Gastrocnemius medialis (tissue), 4 donors: ENCODE results near the gene TOMM20. TPM values are rescaled to one million over a fixed set of nuclear protein-coding genes. Genes with fewer than 3 reads are reported as not detected.

Experiments used
- ATAC-seq, 2 donors: fragments of 150-250 bp; one replicate each; pipeline ENCODE4 v1.9.1; 2016
- DNase-seq, 2 donors: peaks; one replicate each; pipeline ENCODE4 v3.0.0-alpha.2; 2019
- H3K27ac ChIP-seq, 4 donors: fragments of 200-600 bp; sonication (generic); 1 replicate in 1 of 4; 2 replicates in 3 of 4; pipeline ENCODE4 v1.5.1; 2016 to 2018; ENCODE audit warnings: mild to moderate bottlenecking in 2 of 4, moderate library complexity in 1 of 4
- H3K27me3 ChIP-seq, 3 donors: fragments of 200-600 bp; sonication (generic) in 2 of 3; 1 replicate in 1 of 3; 2 replicates in 2 of 3; pipeline versions ENCODE4 v1.5.1 to v1.6.0; 2016 to 2019; ENCODE audit warnings: mild to moderate bottlenecking in 1 of 3, moderate library complexity in 1 of 3
- H3K36me3 ChIP-seq, 2 donors: fragments of 200-600 bp; sonication (generic) in 1 of 2; one replicate each; pipeline ENCODE4 v1.5.1; 2017 to 2018
- H3K4me1 ChIP-seq, 2 donors: fragments of 200-600 bp; sonication (generic) in 1 of 2; one replicate each; pipeline ENCODE4 v1.5.1; 2016 to 2017; ENCODE audit warnings: mild to moderate bottlenecking in 2 of 2
- H3K4me3 ChIP-seq, 4 donors: fragments of 200-600 bp; sonication (generic) in 3 of 4; 1 replicate in 1 of 4; 2 replicates in 3 of 4; pipeline ENCODE4 v1.5.1; 2016 to 2019; ENCODE audit warnings: mild to moderate bottlenecking in 2 of 4
- H3K9me3 ChIP-seq, 3 donors: fragments of 200-600 bp; sonication (generic) in 2 of 3; 1 replicate in 1 of 3; 2 replicates in 2 of 3; pipeline ENCODE4 v1.5.1; 2016 to 2019
- POLR2A ChIP-seq, 2 donors: fragments of 450-650 bp; IDR thresholded peaks; one replicate each; pipeline ENCODE4 v1.6.1; 2017; ENCODE audit warnings: antibody characterized with exemption in 2 of 2, mild to moderate bottlenecking in 2 of 2, moderate library complexity in 2 of 2
- in situ Hi-C, 4 donors: fragments of 200-750 bp; cut with MboI; loops; one replicate each; pipeline versions ENCODE4 v1.15.0 to v1.8.0; 2017; ENCODE audit warnings: low sequenced_read_pairs in 4 of 4
- intact Hi-C: fragments of 100-400 bp; cut with DNase I; formaldehyde crosslinking; loops from one replicate; pipeline ENCODE4 v1.15.1; 2023; ENCODE audit warnings: low total_unique reads
- total RNA-seq, 4 donors: library from RNA; depleted of rRNA; stranded (reverse); fragments of >200 nt; gene quantifications; one replicate each; pipeline versions ENCODE4 v1.1.0 to v1.2.3, GENCODE V29; 2016
- TF ChIP-seq, protein P1 (sequence below), 5 experiments: fragments of 450-650 bp in 3 of 5; fragments of 200-600 bp in 2 of 5; sonication (generic) in 2 of 5; IDR thresholded peaks in 4 of 5; conservative IDR thresholded peaks in 1 of 5; 1 replicate in 4 of 5; 2 replicates in 1 of 5; pipeline ENCODE4 v1.5.1; 2016 to 2019; ENCODE audit warnings: antibody characterized with exemption in 5 of 5, mild to moderate bottlenecking in 3 of 5, moderate library complexity in 3 of 5

TOMM20 gene
- total RNA-seq, 4 donors from 2014 or later = 51.7 to 71.8 (median 62.3) TPM

DNA sequence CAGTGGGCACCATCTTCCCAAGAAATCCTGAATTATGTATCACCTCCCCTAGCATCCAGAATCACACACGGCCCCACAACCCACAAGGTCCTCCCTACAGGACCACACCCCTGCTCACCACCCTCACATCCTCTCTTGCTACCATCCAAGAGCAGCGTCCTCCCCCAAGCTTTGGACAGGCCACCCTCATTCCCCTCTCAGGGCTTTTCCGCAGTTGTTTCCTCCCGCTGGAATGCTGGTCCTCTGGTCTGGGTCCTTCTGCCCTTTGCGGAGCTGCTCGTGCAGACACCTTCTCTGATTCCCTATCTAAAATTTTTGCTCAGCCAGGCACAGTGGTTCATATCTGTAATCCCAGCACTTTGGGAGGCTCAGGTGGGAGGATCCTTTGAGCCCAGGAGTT is 56.5 kb downstream of the TOMM20 start:
- ATAC-seq (no peak), DNase-seq (no peak)
- Histone ChIP-seq H3K36me3 (no peaks in the 10 kb centered on the region), H3K27ac (peak overlapping the region; percentile 87 to 100 (median 95)), H3K27me3 (no peaks in the 10 kb centered on the region), H3K9me3 (no peaks in the 10 kb centered on the region), H3K4me3 (no peak overlapping the region), H3K4me1 (peaks cover 77 to 86% of the 10 kb centered on the region in 2 donors)
- in situ Hi-C loops = loop anchor here (5.0 to 10.0 kb wide), 7 partner anchors 75 to 537 kb away; no protein-coding TSS in a partner anchor
- no peak for TF ChIP-seq POLR2A (IDR thresholded peaks at IDR 0.05)
- TF ChIP-seq, protein P1, sequence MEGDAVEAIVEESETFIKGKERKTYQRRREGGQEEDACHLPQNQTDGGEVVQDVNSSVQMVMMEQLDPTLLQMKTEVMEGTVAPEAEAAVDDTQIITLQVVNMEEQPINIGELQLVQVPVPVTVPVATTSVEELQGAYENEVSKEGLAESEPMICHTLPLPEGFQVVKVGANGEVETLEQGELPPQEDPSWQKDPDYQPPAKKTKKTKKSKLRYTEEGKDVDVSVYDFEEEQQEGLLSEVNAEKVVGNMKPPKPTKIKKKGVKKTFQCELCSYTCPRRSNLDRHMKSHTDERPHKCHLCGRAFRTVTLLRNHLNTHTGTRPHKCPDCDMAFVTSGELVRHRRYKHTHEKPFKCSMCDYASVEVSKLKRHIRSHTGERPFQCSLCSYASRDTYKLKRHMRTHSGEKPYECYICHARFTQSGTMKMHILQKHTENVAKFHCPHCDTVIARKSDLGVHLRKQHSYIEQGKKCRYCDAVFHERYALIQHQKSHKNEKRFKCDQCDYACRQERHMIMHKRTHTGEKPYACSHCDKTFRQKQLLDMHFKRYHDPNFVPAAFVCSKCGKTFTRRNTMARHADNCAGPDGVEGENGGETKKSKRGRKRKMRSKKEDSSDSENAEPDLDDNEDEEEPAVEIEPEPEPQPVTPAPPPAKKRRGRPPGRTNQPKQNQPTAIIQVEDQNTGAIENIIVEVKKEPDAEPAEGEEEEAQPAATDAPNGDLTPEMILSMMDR (IDR thresholded peaks at IDR 0.05 in 4 of 5, conservative IDR thresholded peaks at IDR 0.05 in 1 of 5) = no peak
- intact Hi-C loops = loop anchor here (10.0 kb wide), 1 partner anchor 157 kb away; no protein-coding TSS in a partner anchor

DNA sequence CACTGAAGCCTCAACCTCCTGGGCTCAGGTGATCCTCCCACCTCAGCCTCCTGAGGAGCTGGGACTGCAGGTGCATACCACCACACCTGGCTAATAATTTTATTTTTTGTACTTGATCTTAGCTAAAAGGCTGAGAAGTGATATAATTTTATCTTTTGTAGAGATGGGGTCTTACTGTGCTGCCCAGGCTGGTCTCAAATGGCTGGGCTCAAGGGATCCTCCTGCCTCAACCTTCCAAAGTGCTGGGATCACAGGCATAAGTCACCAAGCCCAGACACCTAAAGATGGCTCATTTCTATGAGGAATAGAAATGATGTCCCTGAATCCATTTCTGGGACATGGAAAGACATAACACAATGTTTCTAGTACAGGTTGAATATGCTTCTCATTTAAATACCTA is 57.8 kb downstream of the TOMM20 start:
- intact Hi-C loops (loop anchor here (1.0 to 10.0 kb wide), 2 partner anchors 156 to 461 kb away; partner anchors contain the start of gene IRF2BP2), in situ Hi-C loops (loop anchor here (5.0 to 10.0 kb wide), 7 partner anchors 74 to 536 kb away; no protein-coding TSS in a partner anchor)
- Histone ChIP-seq H3K36me3 (no peaks in the 10 kb centered on the region), H3K9me3 (no peaks in the 10 kb centered on the region), H3K27ac (peak overlapping the region; percentile 87 to 100 (median 90)), H3K27me3 (no peaks in the 10 kb centered on the region), H3K4me3 (no peak overlapping the region), H3K4me1 (peaks cover 75 to 81% of the 10 kb centered on the region in 2 donors)
- TF ChIP-seq, protein P1 (IDR thresholded peaks at IDR 0.05 in 4 of 5, conservative IDR thresholded peaks at IDR 0.05 in 1 of 5) = no peak
- TF ChIP-seq POLR2A (IDR thresholded peaks at IDR 0.05) = no peak
- ATAC-seq = no peak
- DNase-seq = no peak

DNA sequence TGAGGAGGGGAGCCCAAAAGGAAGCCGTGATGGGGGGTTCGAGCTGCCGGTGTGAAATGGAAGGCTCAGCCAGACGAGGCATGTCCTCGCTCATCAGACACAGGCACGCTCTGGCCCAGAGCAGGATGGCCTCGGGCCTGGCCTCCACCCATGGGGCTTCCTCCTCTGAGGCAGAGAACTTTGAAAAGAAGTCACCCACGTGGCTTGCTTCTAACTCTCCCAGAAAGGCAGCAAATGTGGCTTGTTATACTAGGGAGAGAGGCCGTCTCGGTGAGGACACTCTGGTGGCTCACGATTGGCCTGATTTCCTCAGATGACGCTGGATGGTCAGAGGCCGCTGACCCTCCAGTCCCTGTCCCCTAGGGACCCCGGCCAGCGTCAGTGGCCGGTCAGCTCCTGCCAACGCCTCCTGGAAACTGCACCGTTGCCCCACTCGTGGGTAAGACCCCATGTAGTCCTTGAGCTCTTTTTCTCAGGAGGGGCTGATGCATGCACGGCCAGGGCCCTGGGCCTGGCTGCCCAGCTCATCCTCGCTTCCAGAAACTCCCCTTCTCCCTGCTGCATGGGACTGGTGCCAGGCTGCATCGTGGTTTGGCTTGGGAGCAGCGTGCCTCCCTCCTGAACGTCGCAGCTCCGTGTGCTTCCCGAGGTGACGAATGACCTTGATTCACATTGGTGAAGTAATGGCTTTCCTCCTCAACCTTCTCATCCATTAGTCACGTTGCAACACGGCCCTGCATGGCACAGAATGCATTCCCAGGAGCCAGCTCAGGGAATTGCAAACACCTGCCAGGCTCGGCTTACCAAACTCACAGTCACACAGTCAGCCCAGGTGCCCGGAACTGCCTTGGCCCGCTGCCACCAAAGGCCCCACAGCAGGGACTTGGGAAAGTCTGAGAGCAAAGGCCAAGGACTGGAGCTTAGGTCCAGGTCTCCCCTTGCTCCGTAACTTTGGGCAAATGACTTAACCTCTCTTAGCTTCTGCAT is 58.8 kb downstream of the TOMM20 start:
- ATAC-seq (peak; percentile 55 to 57), DNase-seq (peak; percentile 97 to 100)
- Histone ChIP-seq H3K9me3 (no peaks in the 10 kb centered on the region), H3K27me3 (no peaks in the 10 kb centered on the region), H3K27ac (peak overlapping the region; percentile 87 to 100 (median 90)), H3K4me1 (peaks cover 67 to 72% of the 10 kb centered on the region in 2 donors), H3K36me3 (no peaks in the 10 kb centered on the region), H3K4me3 (no peak overlapping the region)
- intact Hi-C loops (loop anchor here (1.0 to 10.0 kb wide), 2 partner anchors 155 to 460 kb away; partner anchors contain the start of gene IRF2BP2), in situ Hi-C loops (loop anchor here (5.0 to 10.0 kb wide), 8 partner anchors 73 to 535 kb away; no protein-coding TSS in a partner anchor)
- TF ChIP-seq, protein P1 (IDR thresholded peaks at IDR 0.05 in 4 of 5, conservative IDR thresholded peaks at IDR 0.05 in 1 of 5) = no peak
- peak; percentile 6 to 33 for TF ChIP-seq POLR2A (IDR thresholded peaks at IDR 0.05)

DNA sequence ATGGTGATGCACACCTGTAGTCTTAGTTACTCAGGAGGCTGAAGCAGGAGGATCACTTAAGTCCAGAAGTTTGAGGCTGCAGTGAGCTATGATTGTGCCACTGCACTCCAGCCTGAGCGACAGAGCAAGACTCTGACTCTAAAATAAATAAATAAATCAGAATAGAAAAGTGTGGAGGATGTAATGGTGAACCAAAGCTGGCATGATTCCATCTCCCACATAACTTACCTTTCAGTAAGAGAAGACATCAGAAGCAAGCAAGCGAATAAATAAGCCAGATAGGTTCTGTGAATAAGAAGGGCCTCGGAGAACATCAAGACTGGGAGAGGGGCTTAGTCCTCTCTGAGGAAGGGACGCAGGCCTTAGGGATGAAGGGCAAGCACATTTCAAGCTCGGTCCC is 59.5 kb downstream of the TOMM20 start:
- intact Hi-C loops = no loop called here
- Histone ChIP-seq H3K4me3 (no peak overlapping the region), H3K36me3 (no peaks in the 10 kb centered on the region), H3K27me3 (no peaks in the 10 kb centered on the region), H3K4me1 (peaks cover 60 to 65% of the 10 kb centered on the region in 2 donors), H3K27ac (peak overlapping the region; percentile 87 to 100 (median 90)), H3K9me3 (no peaks in the 10 kb centered on the region)
- TF ChIP-seq, protein P1 (IDR thresholded peaks at IDR 0.05 in 4 of 5, conservative IDR thresholded peaks at IDR 0.05 in 1 of 5) = no peak
- TF ChIP-seq POLR2A (IDR thresholded peaks at IDR 0.05) = no peak
- no peak for ATAC-seq
- in situ Hi-C loops = loop anchor here in 2 of 4 donors (5.0 kb wide), 2 partner anchors 72 to 77 kb away; no protein-coding TSS in a partner anchor
- DNase-seq = no peak
